ENCODE results near the gene KRTAP5-6.

KRTAP5-6 gene

DNA sequence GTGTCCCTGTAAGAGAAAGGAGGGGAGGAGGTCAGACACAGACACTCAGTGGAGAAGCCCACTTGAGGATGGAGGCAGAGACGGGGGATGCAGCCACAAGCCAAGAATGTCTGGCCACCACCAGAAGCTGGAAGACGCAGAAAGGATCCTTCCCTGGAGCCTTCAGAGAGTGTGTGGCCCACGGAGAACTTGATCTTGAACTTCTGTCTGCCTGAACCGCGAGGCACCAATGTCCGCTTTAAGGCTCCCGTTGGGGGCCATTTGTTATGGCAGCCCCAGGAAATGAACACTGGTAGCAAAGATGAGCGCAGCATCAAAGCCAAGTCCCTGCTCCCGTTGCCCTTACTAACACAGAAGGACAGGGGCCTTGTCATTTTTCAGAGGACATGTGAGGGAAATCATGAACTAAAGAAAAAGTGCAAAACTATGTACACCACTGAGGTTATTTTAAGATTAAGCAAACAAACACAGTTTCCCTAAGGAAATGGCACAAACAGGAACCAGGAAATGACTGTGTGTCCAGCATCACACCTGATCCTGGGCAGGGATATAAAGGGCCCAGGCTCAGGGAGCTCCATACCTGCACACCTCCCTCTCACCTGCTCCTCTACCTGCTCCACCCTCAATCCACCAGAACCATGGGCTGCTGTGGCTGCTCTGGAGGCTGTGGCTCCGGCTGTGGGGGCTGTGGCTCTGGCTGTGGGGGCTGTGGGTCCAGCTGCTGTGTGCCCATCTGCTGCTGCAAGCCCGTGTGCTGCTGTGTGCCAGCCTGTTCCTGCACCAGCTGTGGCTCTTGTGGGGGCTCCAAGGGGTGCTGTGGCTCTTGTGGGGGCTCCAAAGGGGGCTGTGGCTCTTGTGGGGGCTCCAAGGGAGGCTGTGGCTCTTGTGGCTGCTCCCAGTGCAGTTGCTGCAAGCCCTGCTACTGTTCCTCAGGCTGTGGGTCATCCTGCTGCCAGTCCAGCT lies at the start of gene KRTAP5-6:
Gene KRTAP5-6 (plus strand): TSS at position 588 of the 963 bp plus-strand sequence. CDS start 51 bp downstream, at position 639.
- H3K36me3 ChIP-seq: no peaks in the 10 kb centered on the region
- H3K4me1 ChIP-seq (ENCODE audit: control insufficient read depth in 1 of 2, insufficient read depth in 1 of 2, low read depth in 1 of 2, low read length in 1 of 2): peaks cover 12 to 15% of the 10 kb centered on the region in 2 experiments
- H3K27me3 ChIP-seq: peaks cover 35% of the 10 kb centered on the region

DNA sequence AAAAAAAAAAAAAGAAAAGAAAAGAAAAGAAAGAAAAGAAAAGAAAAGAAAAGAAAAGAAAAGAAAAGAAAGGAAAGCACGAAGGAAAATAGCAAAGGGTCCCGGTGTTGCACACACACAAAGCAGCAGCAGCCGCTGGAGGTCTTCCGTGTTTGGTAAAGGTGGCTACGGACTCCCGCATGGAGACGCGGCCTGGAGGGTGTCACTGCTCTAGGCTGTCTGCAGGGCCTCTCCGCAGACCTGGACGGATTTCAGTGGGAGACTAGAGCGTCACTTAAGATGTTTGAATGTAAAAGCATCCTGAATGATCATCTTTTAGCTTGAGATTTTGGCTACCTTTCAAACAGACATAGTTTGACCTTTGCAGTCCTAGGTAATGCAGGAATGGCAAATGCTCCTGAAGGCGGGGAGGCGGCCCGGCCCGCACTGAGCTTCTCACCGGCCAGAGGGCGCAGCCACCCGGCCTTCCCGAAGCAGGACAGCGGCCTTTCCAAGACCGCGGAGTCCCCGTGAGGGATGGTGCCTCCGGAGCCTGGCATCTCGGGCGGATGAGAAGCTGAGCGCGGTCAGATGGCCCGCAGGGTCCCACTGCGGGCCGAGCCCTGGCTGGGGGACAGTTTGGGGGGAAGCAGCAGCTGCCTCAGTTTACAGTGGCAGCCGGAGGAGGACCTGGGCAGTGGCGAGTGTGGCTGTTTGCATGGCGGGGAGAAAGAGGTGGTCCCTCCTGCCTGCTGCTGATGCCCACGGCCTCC lies 48.9 kb upstream of the KRTAP5-6 start:
- no peak for TF ChIP-seq CTCF (IDR thresholded peaks at IDR 0.05)
- no peak overlapping the region for H3K27ac ChIP-seq
- H3K27me3 ChIP-seq: peaks cover 26% of the 10 kb centered on the region
- H3K9me3 ChIP-seq: no peaks in the 10 kb centered on the region
- H3K36me3 ChIP-seq: no peaks in the 10 kb centered on the region
- H3K4me1 ChIP-seq (ENCODE audit: control insufficient read depth in 1 of 2, insufficient read depth in 1 of 2, low read depth in 1 of 2, low read length in 1 of 2): no peaks in the 10 kb centered on the region
- no peak overlapping the region for H3K4me3 ChIP-seq (ENCODE audit: low read depth in 1 of 2, low read length in 1 of 2)

More for the DNA sequence above, at the start of gene KRTAP5-6:
- H3K27ac ChIP-seq: no peak within 1 kb of the TSS
- no peaks in the 10 kb centered on the region for H3K9me3 ChIP-seq
- no peak for TF ChIP-seq CTCF (IDR thresholded peaks at IDR 0.05)
- no peak within 1 kb of the TSS for H3K4me3 ChIP-seq (ENCODE audit: low read depth in 1 of 2, low read length in 1 of 2)

DNA sequence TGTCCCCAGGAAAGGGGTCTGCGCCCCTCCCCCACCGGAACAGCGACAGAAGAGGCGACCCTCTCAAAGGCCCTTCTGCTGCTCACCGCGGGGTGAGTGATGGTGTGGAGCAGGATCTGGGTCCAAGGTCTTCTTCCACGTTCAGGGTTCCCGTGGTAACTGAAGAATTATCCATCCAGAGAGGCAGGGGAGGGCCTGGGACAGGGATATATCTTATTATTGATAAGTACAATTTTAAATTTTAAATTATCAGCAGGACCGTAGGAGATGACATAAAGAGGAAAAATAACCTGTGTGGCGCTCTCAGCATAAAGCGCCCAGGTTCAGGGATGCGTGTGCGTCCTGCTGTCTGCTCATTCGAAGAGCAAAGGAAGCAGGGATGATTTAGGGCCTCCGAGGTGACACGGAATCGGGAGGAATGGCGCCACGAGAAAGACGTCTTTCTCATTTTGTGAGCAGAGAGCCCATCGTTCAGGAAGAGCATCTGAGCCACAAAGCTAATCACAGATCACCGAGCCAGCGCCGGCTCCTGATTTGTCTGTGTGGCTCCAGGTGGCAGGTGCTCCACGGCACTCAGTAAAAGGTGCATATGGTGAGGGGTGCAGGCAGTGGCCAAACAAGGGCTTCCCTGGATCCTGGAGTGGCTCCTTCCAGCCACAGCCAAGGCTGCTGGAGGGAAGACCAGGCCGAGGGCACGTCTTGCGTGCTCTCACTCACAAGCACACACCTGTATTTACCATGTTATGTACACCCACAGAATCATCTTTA lies 48.2 kb upstream of the KRTAP5-6 start:
- no peak for TF ChIP-seq CTCF (IDR thresholded peaks at IDR 0.05)
- Histone ChIP-seq H3K4me1 (ENCODE audit: control insufficient read depth in 1 of 2, insufficient read depth in 1 of 2, low read depth in 1 of 2, low read length in 1 of 2) (no peaks in the 10 kb centered on the region), H3K36me3 (no peaks in the 10 kb centered on the region), H3K27me3 (peaks cover 34% of the 10 kb centered on the region), H3K27ac (no peak overlapping the region), H3K9me3 (no peaks in the 10 kb centered on the region), H3K4me3 (ENCODE audit: low read depth in 1 of 2, low read length in 1 of 2) (no peak overlapping the region)

GRCh38 chr11:1650034-1650917 lies 46.7 kb upstream of the KRTAP5-6 start:
- Histone ChIP-seq H3K9me3 (no peaks in the 10 kb centered on the region), H3K27ac (no peak overlapping the region), H3K4me3 (ENCODE audit: low read depth in 1 of 2, low read length in 1 of 2) (no peak overlapping the region), H3K36me3 (no peaks in the 10 kb centered on the region), H3K4me1 (ENCODE audit: control insufficient read depth in 1 of 2, insufficient read depth in 1 of 2, low read depth in 1 of 2, low read length in 1 of 2) (no peaks in the 10 kb centered on the region), H3K27me3 (peaks cover 41% of the 10 kb centered on the region)
- no peak for TF ChIP-seq CTCF (IDR thresholded peaks at IDR 0.05)

Data from neutrophil (primary cell).